ENCODE data around the gene PPFIA4.

GRCh38 chr1:203058676-203058935, 32.3 kb downstream of the PPFIA4 start:
- TF ChIP-seq POLR2A (IDR thresholded peaks at IDR 0.05; ENCODE audit: low read depth, low read length) = no peak
- no peak for TF ChIP-seq TAF1 (IDR thresholded peaks at IDR 0.05; ENCODE audit: low read depth, low read length)
